ENCODE data around the gene MMP11. TPM values are rescaled to one million over a fixed set of nuclear protein-coding genes. Genes with fewer than 3 reads are reported as not detected.

The MMP11 gene
- total and polyA plus RNA-seq, 2 of the 13 experiments (the other 11 are each of a cell fraction or from before 2014, with no cell fraction given): 8.9 to 28.6 TPM

- TF ChIP-seq ZNF775 (CRISPR knock-in tag; IDR thresholded peaks at IDR 0.05; ENCODE audit: borderline replicate concordance): no peak; the same call in 1 of the 2 replicates
- peak; percentile 86; the same call in 1 of the 2 replicates for TF ChIP-seq IRF9 (CRISPR knock-in tag; IDR thresholded peaks at IDR 0.05; ENCODE audit: borderline replicate concordance)
- peak; percentile 18 for TF ChIP-seq ZEB1 (IDR thresholded peaks at IDR 0.05; ENCODE audit: insufficient replicate concordance, low read depth)
- 0 out of 2 replicates have a peak, but pooled peaks have one; percentile 23 for TF ChIP-seq PPARG (CRISPR knock-in tag; conservative IDR thresholded peaks at IDR 0.05)
- TF ChIP-seq TFE3 (CRISPR knock-in tag; IDR thresholded peaks at IDR 0.05): peak; percentile 57; the same call in 1 of the 2 replicates
- TF ChIP-seq HNF4A (CRISPR knock-in tag; IDR thresholded peaks at IDR 0.05): peak; percentile 70
- no peak for TF ChIP-seq SP140L (CRISPR knock-in tag; IDR thresholded peaks at IDR 0.05; ENCODE audit: borderline replicate concordance)
- peak; percentile 61 for TF ChIP-seq PAXIP1 (CRISPR knock-in tag; conservative IDR thresholded peaks at IDR 0.05)
- peak; percentile 97 for TF ChIP-seq CTCF (CRISPR knock-in tag; IDR thresholded peaks at IDR 0.05)
- no peak; the same call in 1 of the 2 replicates for TF ChIP-seq ZNF335 (CRISPR knock-in tag; IDR thresholded peaks at IDR 0.05)
- TF ChIP-seq TP53 (CRISPR knock-in tag; conservative IDR thresholded peaks at IDR 0.05): 0 out of 2 replicates have a peak, but pooled peaks have one; percentile 1
- no peak for TF ChIP-seq AKNA (CRISPR knock-in tag; IDR thresholded peaks at IDR 0.05; ENCODE audit: borderline replicate concordance)
- no peak for TF ChIP-seq HMGA1 (CRISPR knock-in tag; conservative IDR thresholded peaks at IDR 0.05)
- peak; percentile 86; the same call in 1 of the 2 replicates for TF ChIP-seq FOXC1 (CRISPR knock-in tag; IDR thresholded peaks at IDR 0.05; ENCODE audit: borderline replicate concordance)
Measured at GRCh38 chr22:23767673-23768548, 4.7 kb upstream of the MMP11 start, which contains the start of gene CHCHD10 (continued).
